HG03039 (cell line): Measurements from ENCODE around the gene NUBPL.
"Not testable (repeated sequence)": the region's sequence is repeated elsewhere in the genome, so short reads cannot be mapped to it uniquely, and the experiment has no call there.

Experiments used
- ATAC-seq: cut with Tn5 transposase; IDR thresholded peaks from one replicate; pipeline ENCODE4 v1.9.1; 2021; ENCODE audit warnings: mild to moderate bottlenecking, moderate library complexity; ENCODE audit not compliant: unreplicated experiment

The NUBPL gene

DNA sequence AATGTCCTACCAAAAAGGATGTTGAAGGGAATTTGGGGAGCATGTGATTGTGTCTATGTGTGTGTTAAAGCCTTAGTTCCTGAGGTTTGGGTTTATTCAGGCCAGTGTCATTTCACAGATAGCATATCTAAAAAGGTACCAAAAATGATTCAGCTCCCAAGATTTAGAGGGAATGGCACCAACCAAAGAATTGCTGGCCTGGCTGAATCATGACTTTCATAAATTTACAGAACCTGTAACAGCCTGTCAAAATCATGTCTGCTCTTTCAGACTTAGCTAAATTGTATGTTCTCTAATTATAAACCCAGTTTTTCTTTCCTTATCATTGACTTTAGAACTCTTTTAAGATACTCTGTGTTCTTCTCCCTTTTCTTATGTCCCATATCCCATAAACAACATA, 231.5 kb downstream of the NUBPL start:
- ATAC-seq: no peak

GRCh38 chr14:31797946-31798345, 236.7 kb downstream of the NUBPL start:
- not testable (repeated sequence) for ATAC-seq

- no peak for ATAC-seq
Measured at GRCh38 chr14:31802838-31803237, 241.6 kb downstream of the NUBPL start.

DNA sequence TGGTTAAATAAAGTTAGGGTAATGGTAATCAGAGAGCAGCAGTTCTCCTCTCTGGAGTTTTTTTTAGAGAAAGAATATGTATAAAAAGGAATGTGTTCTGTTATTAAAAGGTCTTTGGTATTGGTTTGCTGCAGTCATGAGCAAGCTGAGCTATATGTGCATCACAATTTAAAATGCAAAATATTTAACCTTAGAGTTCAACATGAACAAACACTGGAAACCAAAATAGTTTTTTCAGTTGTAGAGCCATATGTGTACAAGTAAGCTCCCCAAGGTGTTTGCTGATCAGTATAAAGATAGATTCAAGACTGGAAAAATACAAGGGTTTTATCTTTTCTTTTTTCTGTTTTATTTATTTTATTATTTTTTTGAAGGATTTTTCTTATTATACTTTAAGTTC, 245.0 kb downstream of the NUBPL start:
- no peak for ATAC-seq

DNA sequence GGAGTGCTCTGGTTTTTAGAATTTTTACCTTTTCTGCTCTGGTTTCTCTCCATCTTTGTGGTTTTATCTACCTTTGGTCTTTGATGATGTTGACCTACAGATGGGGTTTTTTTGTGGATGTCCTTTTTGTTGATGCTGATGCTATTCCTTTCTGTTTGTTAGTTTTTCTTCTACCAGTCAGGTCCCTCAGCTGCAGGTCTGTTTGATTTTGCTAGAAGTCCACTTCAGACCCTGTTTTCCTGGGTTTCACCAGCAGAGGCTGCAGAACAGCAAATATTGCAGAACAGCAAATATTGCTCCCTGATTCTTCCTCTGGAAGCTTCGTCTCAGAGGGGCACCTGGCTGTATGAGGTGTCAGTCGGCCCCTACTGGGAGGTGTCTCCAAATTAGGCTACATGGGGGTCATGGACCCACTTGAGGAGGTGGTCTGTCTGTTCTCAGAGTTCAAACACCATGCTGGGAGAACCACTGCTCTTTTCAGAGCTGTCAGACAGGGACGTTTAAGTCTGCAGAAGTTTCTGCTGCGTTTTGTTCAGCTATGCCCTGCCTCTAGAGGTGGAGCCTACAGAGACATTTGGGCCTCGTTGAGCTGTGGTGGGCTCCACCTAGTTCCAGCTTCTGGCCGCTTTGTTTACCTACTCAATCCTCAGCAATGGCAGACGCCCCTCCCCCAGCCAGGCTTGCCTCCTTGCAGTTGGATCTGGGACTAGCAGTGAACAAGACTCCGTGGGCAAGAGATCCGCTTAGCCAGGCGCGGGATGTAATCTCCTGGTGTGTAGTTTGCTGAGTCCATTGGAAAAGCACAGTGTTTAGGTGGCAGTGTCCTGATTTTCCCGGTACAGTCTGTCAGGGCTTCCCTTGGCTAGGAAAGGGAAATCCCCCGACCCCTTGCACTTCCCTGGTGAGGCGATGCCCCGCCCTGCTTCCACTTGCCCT, 250.8 kb downstream of the NUBPL start:
- ATAC-seq: not testable (repeated sequence)

DNA sequence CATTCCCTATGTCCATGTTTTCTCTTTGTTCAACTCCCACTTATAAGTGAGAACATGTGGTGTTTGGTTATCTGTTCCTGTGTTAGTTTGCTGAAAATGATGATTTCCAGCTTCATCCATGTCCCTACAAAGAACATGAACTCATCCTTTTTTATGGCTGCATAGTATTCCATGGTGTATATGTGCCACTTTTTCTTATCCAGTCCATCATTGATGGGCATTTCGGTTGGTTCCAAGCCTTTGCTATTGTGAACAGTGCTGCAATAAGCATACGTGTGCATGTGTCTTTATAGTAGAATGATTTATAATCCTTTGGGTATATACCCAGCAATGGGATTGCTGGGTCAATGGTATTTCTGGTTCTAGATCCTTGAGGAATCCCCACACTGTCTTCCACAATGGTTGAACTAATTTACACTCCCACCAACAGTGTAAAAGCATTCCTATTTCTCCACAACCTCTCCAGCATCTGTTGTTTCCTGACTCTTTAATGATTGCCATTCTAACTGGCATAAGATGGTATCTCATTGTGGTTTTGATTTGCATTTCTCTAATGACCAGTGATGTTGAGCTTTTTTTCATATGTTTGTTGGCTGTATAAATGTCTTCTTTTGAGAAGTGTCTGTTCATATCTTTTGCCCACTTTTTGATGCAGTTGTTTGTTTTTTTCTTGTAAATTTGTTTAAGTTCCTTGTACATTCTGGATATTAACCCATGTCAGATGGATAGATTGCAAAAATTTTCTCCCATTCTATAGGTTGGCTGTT, 252.7 kb downstream of the NUBPL start:
- not testable (repeated sequence) for ATAC-seq

GRCh38 chr14:31819281-31819680, 258.1 kb downstream of the NUBPL start:
- ATAC-seq: no peak

GRCh38 chr14:31825459-31825858, 264.3 kb downstream of the NUBPL start:
- ATAC-seq: no peak

DNA sequence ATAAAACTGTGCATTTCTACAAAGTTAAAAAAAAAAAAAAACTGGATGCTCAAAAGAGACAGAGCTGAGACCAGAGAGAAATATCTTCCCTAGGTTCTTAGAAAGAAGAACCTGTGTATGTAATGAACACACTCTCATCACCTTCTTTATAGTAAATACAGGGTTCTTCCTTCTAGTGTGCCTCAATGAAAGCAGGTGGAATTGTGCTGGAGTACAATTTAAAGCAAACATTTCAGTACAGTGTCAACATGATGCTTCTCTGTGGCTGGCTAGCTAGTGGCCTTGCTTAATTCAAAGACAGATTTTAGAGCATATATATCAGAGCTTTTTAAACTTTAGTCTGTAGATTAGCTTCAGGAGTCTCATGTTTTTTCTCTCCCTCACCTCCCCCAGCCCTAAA, 266.1 kb downstream of the NUBPL start:
- no peak for ATAC-seq

GRCh38 chr14:31828946-31829868, 268.0 kb downstream of the NUBPL start:
- no peak for ATAC-seq

DNA sequence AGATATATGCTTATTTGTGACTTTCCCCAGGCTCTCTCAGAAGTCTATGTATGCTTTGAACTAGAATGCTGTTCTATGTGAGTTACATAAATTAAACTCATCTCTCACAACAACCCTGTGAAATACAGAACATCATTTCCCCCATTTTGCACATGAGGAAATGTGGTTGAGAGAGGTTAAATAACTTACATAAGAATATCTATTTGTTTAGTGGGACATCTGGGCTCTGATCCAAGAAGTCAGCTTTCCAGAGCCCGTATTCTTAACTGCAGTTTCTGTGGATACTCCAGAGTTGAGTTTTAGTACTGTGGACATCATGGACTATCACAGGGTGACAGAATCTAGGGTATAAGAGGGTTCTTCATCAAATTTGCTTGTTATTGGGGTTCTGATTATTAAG, 273.4 kb downstream of the NUBPL start:
- ATAC-seq: no peak

- ATAC-seq: no peak
Measured at GRCh38 chr14:31835049-31835448, 273.8 kb downstream of the NUBPL start.

- ATAC-seq: no peak
Measured at GRCh38 chr14:31837031-31837430, 275.8 kb downstream of the NUBPL start.

DNA sequence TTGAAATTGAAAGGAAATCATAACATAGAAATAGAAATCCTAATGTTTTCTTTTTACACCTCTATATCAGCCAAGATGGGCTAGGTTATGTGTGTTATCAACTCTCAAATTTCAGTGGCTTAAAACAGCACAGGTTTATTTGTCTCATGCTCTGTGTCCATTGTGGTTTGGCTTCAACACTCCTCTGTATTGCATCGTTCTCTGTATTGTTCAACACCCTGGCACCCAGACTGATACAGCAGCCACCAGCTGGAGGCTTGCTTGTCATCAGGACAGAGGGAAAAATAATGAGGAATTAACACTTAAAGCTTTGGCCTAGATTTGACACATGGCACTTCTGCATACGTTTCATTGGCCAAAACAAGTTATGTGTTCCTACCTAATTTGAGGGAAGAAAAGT, 281.7 kb downstream of the NUBPL start:
- no peak for ATAC-seq

DNA sequence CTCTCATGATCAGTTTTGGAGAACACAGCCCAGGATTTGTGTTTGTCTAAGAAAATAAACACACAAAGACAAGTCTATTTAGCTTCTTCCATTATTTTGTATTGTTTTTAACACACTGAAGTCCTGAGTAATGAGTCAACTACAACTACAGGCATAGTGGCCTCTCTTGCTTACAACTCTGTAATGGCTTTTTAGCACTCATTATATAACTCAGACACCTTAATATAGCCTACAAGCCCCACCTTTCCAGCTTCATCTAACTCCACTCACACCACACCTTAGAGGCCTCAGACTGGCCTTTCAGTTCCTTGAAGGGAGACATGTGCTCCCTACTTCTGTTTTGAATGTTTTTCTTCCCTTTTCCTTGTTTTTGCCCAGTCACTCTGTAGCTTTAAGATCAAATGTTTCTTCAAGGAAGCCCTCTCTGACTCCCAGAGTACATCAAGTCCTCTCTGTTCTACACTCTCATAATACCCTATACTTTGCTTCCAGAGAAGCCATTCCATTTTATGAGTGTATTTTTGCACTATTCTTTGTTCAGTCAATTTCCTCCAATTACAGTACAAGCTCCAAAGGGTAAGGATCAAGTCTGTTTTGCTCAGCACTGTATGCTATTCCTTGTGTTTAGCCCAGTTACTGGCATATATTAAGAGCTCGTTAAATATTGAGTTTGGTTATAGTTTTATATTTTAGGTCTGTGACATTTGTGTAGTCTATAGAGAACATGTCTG, 282.3 kb downstream of the NUBPL start:
- no peak for ATAC-seq

DNA sequence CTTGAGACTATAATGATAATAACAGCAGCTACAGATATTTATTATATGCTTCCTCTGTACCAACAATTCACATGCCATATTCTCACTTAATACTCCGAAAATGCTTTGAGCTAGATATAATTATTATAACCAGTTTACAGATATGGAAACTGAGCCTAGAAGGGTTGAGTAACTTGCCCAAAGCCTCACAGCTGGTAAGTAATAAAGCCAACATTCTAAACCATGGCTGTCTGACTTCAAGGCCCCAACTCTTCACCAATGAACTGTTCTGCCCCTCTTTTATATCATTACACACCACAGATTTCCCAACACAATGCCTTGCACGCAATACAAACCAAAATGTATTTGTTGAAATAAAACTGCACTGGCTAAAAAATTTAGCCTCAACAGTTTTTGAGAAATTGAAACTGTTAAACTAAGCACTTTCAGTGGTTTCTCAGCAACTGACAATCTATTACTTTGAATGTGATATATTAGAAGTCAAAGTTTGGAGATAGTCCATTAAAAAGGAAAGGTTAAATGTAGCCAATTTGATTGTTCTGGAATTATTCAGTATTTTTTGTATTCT, 293.4 kb downstream of the NUBPL start:
- no peak for ATAC-seq

DNA sequence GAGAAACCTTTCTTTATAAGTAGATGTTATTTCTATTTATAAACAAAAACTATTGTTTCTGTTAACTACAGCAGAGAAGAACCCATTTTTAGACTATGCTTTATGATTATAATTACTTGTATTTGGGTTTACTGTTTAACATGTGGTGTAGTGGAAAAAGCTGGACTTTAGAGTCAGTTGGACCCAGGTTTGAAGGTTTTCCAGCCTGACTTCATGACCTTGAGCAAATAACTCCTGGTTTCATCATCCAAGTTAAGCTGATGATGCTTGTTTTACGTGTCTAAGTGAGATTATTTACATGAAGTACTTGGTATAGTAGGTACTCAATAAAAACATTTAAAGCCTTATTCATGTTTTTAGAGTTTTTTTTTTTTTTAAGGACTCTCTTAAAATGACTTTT, 294.1 kb downstream of the NUBPL start:
- ATAC-seq: no peak

- ATAC-seq: not testable (repeated sequence)
Measured at GRCh38 chr14:31856003-31856402, 294.8 kb downstream of the NUBPL start.

GRCh38 chr14:31858868-31859267, 297.7 kb downstream of the NUBPL start:
- no peak for ATAC-seq
